SU-DHL-6 (cell line): Measurements from ENCODE around the gene AGFG2.

Experiments used
- CTCF ChIP-seq: fragments of 200-600 bp; sonication (generic); IDR thresholded peaks from one replicate; pipeline ENCODE4 v1.5.1; 2017; ENCODE audit warnings: antibody characterized with exemption, mild to moderate bottlenecking, low read length, moderate library complexity; ENCODE audit not compliant: insufficient read depth, poor library complexity, severe bottlenecking
- EZH2phosphoT487 ChIP-seq: fragments of 200-600 bp; sonication (generic), shearing (Covaris generic); conservative IDR thresholded peaks from 2 replicates; pipeline ENCODE4 v1.6.1; 2018; ENCODE audit warnings: mild to moderate bottlenecking, antibody characterized with exemption, low read length, moderate library complexity, mixed read lengths

DNA sequence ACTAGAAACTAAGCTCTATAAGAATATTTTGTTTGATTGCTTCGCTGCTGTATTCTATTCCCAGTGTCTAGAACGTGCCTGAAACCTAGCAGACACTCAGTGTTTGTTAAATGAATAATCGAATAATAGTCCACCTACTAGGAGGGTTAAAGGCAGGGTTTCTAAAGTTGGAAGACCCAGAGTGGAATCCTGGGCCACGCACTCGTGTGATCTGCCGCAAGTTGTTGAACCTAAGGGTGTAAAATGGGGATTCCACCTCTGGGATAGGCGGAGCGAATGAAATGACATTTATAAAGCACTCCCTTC lies 702 bp upstream of the AGFG2 start:
- TF ChIP-seq CTCF (no peak), EZH2phosphoT487 (no peak)
